ENCODE measurements around the gene PI4KB. TPM values are rescaled to one million over a fixed set of nuclear protein-coding genes. Genes with fewer than 3 reads are reported as not detected.

The PI4KB gene
- total and polyA plus RNA-seq, 9 of the 15 experiments (the other 6 are each of a cell fraction or from before 2014, with no cell fraction given): 3.1 to 65.4 (median 45.1) TPM

DNA sequence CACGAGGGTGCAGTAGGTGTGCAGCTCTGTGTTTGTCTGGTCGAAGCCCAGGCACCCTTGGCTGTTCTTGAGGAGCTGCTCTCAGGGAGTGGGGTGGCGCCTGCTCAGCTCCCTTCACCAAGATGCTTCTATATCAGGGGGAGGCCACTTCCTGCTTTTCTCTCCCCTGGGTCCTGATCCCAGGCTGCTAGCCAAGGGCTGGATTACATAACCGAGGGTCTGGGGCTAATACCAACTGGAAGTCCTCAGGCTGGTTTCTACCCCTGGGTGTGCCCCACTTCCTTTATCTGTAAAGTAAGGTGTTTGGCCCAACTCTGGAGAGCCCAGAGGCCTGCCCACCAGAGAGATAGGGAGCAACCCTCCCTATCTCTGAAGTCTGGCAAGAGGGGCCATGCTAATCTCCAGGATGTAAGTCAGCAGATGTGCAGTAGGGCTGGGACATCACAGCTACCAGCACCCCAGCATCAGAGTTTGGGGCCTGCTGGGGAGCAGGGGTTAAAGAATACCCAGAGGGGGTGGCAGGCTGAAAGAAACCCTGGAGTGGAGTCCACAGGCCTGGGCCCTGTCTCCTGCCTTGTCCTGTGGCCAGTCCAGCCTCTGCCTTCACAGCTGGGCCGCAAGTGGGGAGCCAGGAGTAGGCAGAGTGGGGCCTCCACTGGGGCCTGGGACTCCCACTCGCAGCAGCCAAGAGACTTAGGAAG, 43.1 kb upstream of the PI4KB start (continued):
- TF ChIP-seq, protein P1, sequence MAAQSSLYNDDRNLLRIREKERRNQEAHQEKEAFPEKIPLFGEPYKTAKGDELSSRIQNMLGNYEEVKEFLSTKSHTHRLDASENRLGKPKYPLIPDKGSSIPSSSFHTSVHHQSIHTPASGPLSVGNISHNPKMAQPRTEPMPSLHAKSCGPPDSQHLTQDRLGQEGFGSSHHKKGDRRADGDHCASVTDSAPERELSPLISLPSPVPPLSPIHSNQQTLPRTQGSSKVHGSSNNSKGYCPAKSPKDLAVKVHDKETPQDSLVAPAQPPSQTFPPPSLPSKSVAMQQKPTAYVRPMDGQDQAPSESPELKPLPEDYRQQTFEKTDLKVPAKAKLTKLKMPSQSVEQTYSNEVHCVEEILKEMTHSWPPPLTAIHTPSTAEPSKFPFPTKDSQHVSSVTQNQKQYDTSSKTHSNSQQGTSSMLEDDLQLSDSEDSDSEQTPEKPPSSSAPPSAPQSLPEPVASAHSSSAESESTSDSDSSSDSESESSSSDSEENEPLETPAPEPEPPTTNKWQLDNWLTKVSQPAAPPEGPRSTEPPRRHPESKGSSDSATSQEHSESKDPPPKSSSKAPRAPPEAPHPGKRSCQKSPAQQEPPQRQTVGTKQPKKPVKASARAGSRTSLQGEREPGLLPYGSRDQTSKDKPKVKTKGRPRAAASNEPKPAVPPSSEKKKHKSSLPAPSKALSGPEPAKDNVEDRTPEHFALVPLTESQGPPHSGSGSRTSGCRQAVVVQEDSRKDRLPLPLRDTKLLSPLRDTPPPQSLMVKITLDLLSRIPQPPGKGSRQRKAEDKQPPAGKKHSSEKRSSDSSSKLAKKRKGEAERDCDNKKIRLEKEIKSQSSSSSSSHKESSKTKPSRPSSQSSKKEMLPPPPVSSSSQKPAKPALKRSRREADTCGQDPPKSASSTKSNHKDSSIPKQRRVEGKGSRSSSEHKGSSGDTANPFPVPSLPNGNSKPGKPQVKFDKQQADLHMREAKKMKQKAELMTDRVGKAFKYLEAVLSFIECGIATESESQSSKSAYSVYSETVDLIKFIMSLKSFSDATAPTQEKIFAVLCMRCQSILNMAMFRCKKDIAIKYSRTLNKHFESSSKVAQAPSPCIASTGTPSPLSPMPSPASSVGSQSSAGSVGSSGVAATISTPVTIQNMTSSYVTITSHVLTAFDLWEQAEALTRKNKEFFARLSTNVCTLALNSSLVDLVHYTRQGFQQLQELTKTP (IDR thresholded peaks at IDR 0.05; ENCODE audit: low read depth in 1 of 2, partially characterized antibody in 2 of 2): no peak
- TF ChIP-seq, protein P2, sequence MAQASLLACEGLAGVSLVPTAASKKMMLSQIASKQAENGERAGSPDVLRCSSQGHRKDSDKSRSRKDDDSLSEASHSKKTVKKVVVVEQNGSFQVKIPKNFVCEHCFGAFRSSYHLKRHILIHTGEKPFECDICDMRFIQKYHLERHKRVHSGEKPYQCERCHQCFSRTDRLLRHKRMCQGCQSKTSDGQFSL (CRISPR knock-in tag; IDR thresholded peaks at IDR 0.05): no peak
- TF ChIP-seq, protein P2 (tag; IDR thresholded peaks at IDR 0.05): 0 out of 4 replicates have a peak, but pooled peaks of 1 of the 2 experiments have one; percentile 30
- no peak for TF ChIP-seq MIER1 (IDR thresholded peaks at IDR 0.05; ENCODE audit: low read depth)
- TF ChIP-seq, protein P3, sequence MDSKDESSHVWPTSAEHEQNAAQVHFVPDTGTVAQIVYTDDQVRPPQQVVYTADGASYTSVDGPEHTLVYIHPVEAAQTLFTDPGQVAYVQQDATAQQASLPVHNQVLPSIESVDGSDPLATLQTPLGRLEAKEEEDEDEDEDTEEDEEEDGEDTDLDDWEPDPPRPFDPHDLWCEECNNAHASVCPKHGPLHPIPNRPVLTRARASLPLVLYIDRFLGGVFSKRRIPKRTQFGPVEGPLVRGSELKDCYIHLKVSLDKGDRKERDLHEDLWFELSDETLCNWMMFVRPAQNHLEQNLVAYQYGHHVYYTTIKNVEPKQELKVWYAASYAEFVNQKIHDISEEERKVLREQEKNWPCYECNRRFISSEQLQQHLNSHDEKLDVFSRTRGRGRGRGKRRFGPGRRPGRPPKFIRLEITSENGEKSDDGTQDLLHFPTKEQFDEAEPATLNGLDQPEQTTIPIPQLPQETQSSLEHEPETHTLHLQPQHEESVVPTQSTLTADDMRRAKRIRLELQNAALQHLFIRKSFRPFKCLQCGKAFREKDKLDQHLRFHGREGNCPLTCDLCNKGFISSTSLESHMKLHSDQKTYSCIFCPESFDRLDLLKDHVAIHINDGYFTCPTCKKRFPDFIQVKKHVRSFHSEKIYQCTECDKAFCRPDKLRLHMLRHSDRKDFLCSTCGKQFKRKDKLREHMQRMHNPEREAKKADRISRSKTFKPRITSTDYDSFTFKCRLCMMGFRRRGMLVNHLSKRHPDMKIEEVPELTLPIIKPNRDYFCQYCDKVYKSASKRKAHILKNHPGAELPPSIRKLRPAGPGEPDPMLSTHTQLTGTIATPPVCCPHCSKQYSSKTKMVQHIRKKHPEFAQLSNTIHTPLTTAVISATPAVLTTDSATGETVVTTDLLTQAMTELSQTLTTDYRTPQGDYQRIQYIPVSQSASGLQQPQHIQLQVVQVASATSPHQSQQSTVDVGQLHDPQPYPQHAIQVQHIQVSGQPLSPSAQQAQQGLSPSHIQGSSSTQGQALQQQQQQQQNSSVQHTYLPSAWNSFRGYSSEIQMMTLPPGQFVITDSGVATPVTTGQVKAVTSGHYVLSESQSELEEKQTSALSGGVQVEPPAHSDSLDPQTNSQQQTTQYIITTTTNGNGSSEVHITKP (IDR thresholded peaks at IDR 0.05; ENCODE audit: partially characterized antibody): no peak
- TF ChIP-seq CBFA2T2 (conservative IDR thresholded peaks at IDR 0.05): peak; percentile 82
- TF ChIP-seq, protein P4, sequence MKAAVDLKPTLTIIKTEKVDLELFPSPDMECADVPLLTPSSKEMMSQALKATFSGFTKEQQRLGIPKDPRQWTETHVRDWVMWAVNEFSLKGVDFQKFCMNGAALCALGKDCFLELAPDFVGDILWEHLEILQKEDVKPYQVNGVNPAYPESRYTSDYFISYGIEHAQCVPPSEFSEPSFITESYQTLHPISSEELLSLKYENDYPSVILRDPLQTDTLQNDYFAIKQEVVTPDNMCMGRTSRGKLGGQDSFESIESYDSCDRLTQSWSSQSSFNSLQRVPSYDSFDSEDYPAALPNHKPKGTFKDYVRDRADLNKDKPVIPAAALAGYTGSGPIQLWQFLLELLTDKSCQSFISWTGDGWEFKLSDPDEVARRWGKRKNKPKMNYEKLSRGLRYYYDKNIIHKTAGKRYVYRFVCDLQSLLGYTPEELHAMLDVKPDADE (conservative IDR thresholded peaks at IDR 0.05; ENCODE audit: control insufficient read depth, low read depth, low read length): no peak
- TF ChIP-seq, protein P5, sequence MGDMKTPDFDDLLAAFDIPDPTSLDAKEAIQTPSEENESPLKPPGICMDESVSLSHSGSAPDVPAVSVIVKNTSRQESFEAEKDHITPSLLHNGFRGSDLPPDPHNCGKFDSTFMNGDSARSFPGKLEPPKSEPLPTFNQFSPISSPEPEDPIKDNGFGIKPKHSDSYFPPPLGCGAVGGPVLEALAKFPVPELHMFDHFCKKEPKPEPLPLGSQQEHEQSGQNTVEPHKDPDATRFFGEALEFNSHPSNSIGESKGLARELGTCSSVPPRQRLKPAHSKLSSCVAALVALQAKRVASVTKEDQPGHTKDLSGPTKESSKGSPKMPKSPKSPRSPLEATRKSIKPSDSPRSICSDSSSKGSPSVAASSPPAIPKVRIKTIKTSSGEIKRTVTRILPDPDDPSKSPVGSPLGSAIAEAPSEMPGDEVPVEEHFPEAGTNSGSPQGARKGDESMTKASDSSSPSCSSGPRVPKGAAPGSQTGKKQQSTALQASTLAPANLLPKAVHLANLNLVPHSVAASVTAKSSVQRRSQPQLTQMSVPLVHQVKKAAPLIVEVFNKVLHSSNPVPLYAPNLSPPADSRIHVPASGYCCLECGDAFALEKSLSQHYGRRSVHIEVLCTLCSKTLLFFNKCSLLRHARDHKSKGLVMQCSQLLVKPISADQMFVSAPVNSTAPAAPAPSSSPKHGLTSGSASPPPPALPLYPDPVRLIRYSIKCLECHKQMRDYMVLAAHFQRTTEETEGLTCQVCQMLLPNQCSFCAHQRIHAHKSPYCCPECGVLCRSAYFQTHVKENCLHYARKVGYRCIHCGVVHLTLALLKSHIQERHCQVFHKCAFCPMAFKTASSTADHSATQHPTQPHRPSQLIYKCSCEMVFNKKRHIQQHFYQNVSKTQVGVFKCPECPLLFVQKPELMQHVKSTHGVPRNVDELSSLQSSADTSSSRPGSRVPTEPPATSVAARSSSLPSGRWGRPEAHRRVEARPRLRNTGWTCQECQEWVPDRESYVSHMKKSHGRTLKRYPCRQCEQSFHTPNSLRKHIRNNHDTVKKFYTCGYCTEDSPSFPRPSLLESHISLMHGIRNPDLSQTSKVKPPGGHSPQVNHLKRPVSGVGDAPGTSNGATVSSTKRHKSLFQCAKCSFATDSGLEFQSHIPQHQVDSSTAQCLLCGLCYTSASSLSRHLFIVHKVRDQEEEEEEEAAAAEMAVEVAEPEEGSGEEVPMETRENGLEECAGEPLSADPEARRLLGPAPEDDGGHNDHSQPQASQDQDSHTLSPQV (IDR thresholded peaks at IDR 0.05): peak; percentile 72
- peak; percentile 51 for TF ChIP-seq RBBP5 (IDR thresholded peaks at IDR 0.05; ENCODE audit: borderline replicate concordance, insufficient read depth, low read length, poor library complexity, severe bottlenecking)
